SKM-1 treated with dmso at 0.1 percent for 144 hours (cell line): ENCODE results near the gene ARHGAP28.
A peak's percentile ranks its signal among the peaks of the same experiment; 100 is the strongest.
"Not testable (repeated sequence)": the region's sequence is repeated elsewhere in the genome, so short reads cannot be mapped to it uniquely, and the experiment has no call there.

Experiments used
- DNase-seq: peaks from one replicate; lab custom pipeline; 2025; ENCODE audit not compliant: unreplicated experiment; lab: John Stamatoyannopoulos, UW

The ARHGAP28 gene

DNA sequence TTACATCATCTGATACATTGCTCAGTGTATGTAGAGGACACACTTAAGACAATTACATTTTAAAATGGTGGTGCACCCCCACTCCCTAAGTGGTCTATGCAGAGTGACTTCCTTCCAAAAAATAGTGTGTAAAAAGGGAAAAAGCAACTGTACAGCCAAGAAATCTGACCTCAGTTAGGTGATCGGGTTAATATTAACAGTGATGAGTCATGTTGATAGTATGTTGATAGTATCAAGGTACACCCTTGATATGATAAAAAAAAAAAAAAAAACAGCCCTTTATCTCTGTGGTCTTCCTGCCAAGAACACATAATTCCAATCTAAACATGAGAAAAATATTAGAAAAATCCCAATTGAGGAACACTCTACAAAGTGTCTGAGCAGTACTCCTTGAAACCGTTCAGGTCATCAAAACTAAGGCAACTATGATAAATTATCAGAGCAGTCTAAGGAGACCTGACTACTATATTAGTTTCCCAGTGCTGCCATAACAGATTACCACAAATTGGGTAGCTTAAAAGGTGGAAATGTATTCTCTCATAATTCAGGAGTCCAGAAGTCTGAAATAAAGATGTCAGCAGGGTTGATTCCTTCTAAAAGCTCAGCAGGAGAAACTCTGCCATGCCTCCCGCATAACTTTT, 171.9 kb downstream of the ARHGAP28 start:
- DNase-seq, result no peak

GRCh38 chr18:6917072-6917471, 187.6 kb downstream of the ARHGAP28 start:
- DNase-seq, result no peak

- peak; percentile 63 for DNase-seq
Measured at GRCh38 chr18:6920099-6920955, 190.8 kb downstream of the ARHGAP28 start.

GRCh38 chr18:6921571-6921970, 192.1 kb downstream of the ARHGAP28 start:
- no peak for DNase-seq

GRCh38 chr18:6923220-6923619, 193.7 kb downstream of the ARHGAP28 start:
- no peak for DNase-seq

- DNase-seq, result no peak
Measured at GRCh38 chr18:6927153-6927552, 197.6 kb downstream of the ARHGAP28 start.

GRCh38 chr18:6928359-6928758, 198.8 kb downstream of the ARHGAP28 start:
- no peak for DNase-seq

GRCh38 chr18:6929370-6930102, 200.0 kb downstream of the ARHGAP28 start:
- no peak for DNase-seq

- no peak for DNase-seq
Measured at GRCh38 chr18:6934859-6935258, 205.3 kb downstream of the ARHGAP28 start.

GRCh38 chr18:6938003-6938402, 208.5 kb downstream of the ARHGAP28 start:
- DNase-seq, result no peak

DNA sequence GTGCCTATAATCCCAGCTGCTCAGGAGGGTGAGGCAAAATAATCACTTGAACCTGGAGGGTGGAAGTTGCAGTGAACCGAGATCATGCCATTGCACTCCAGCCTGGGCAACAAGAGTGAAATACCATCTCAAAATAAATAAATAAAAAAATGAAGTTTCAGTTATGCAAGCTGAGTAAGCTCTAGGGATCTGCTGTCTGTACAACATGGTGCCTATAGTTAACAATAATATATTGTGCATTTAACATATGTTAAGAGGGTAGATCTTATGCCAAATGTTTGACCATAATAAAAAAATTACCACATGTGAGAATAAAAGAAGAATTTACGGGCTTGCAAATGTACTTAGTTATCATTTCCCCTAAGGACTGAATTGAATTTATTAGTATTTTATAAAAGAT, 208.9 kb downstream of the ARHGAP28 start:
- DNase-seq, result not testable (repeated sequence)

- DNase-seq, result no peak
Measured at GRCh38 chr18:6939972-6940371, 210.5 kb downstream of the ARHGAP28 start.

DNA sequence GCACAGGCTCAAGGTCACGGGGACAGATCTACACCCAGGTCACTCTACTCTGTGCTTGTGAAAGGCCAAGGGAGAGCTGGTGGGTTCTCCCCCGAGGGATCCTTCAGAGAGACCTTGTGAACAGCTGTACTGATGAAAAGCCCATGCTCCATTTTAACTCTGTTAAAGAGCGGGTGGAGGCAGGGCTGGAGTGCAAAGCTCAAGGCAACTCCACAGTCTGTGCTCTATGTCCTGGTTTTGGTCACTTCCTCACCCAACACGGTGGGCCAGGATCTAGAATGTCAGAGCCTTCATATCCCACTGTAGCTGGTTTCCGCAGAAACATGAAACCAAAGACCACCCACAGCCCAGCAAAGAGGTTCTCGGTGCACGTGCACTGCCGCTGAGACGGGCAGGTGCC, 210.9 kb downstream of the ARHGAP28 start:
- DNase-seq, result no peak

DNA sequence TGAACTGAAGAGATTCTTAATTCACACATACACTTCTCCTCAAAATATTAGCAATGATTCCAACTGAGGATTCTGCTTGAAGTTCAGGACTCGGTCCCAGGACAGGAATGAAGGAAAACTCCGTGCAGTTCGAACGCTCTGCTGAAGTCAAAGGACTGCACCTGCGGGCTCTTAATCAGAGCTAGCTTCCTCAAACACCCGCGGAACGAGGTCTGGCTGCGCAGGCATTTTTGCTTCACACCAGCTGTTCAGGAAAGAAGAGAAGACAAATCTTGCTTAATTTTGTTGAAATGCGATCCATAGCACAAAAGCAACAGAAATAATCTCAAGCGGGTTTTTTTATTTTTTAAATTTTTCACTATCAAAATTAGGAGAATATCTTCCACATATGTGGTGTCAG, 212.5 kb downstream of the ARHGAP28 start:
- peak; percentile 0 for DNase-seq

DNA sequence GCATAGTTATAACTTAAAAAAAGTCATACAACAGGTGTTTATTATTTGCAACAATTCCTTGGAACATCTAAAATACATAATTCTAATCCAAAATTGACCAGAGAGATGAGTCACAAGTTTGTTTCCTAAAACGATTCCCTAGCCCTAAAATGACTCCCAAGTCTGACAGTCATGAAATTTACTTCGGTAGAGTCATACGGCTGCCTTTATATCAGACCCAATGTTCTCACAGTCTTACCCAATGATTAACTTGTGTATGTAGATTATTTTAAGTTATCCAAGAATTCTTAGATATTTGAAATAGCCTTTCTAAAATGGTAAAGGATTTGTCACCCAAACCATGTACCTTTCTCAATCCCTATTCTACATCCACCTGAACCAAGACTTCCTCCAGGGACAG, 213.2 kb downstream of the ARHGAP28 start:
- DNase-seq, result no peak

GRCh38 chr18:6943143-6943542, 213.6 kb downstream of the ARHGAP28 start:
- DNase-seq, result no peak

DNA sequence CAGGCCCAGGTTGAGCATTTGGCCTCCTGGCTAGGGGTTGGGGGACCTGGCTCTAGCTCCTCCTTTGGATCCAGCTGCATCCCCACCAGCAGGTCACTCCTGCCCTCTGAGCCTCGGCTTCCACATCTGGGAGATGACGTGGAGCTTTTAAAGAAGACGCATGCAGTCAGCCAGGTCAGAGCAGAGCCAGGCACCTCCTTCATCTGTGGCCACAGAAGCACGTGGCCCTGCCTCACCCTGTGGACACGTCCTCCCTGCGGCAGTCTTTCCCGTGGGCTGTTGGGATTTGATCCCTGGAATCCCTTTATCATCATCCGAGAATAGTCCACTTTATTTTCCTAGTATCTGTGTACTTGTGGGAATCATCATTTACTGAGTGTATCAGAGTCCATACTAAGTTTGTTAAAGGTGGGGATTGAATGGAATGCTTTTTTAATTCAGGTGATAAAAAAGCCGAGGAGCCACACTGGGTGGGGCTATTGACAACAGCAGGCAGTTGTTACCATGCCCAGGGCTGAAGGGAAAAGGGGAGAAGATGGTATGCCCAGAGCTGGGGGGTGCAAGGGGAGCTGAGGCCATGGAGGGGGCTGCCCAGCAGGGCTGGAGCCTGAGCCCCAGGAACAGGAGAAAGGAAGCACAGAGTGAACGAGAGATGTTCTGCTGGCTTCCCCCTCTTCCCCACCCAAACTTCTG, 218.0 kb downstream of the ARHGAP28 start:
- no peak for DNase-seq

- DNase-seq, result no peak
Measured at GRCh38 chr18:6948281-6949055, 219.0 kb downstream of the ARHGAP28 start.

- DNase-seq, result no peak
Measured at GRCh38 chr18:6949800-6950586, 220.5 kb downstream of the ARHGAP28 start.

- no peak for DNase-seq
Measured at GRCh38 chr18:6950641-6951040, 221.1 kb downstream of the ARHGAP28 start.
